GM19023 (cell line): ENCODE results near the gene GRID2IP.

Experiments
- ATAC-seq: cut with Tn5 transposase; IDR thresholded peaks from one replicate; pipeline ENCODE4 v1.9.1; 2021; ENCODE audit warnings: mild to moderate bottlenecking, moderate library complexity; ENCODE audit not compliant: unreplicated experiment

GRID2IP gene

GRCh38 chr7:6563936-6564770 is 12.9 kb upstream of the GRID2IP start:
- no peak for ATAC-seq

DNA sequence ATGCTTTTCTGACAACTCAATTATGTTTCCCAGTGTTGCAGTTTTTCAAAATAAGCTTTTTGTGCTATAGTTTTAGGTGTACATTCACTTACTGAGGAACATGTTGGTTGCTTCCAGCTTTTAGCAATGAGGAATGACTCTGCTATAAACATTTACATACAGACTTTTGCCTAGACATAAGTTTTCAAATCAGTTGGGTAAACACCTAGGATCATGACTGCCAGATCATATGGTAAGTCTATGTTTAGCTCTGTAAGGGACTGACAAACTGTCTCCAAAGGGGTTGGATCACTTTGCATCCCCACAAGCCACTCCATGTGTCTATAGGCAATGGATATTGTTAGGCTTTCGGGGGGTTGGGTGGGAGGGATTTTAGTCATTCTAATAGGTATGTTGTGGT is 10.8 kb upstream of the GRID2IP start:
- ATAC-seq, result no peak

GRCh38 chr7:6559896-6560295 is 8.6 kb upstream of the GRID2IP start:
- no peak for ATAC-seq

DNA sequence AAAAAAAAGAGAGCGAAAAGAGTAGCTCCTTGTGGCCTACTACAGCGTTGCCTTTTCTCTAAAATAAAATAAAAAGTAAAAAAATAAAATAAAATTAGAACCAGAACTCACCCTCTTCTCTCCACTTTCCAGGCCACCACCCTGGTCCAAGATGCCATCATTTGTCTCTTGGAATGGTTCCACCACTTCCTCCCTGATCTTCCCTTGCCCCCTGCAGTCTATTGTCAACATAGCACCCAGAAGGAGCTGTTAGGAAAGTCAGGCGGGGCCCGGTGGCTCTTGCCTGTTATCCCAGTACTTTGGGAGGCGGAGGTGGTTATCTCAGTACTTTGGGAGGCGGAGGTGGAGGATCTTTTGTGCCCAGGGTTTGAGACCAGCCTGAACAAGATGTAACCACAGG is 7.6 kb upstream of the GRID2IP start:
- ATAC-seq, result no peak

DNA sequence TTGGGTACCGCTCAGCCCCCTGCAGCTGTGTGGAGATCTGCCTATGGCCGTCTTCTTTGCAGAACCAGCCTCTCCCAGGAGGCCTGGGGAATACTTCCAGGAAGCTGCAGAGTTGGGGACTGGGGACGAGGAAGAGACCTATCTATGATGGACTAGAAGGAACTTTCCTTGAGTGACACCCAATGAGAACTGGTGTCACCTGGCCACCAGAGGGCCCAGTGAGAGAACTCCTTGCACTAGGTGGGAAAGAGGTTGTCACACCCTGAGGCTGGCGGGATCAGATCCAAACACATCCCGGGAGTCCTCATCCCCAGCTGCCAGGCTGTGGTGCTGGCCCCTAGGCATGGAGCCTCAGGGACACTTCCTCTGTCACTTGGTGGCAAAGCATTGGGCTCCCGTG is 4.9 kb upstream of the GRID2IP start:
- ATAC-seq, result no peak

DNA sequence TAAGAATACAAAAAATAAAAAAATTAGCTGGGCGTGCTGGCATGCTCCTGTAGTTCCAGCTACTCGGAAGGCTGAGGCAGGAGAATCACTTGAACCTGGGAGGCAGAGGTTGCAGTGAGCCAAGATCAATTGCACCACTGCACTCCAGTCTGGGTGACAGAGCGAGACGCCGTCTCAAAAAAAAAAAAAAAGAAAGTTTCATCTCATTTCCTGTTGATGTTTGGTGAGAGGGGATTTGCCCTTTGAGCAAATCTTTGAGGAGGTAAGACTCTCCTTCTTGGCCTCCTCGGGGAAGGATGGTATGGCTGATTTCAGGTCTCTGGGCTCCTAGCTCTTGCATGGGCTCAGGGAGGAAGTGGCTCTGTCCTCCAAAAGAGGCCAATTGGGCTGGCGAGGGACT is 3.6 kb upstream of the GRID2IP start:
- ATAC-seq, result no peak

DNA sequence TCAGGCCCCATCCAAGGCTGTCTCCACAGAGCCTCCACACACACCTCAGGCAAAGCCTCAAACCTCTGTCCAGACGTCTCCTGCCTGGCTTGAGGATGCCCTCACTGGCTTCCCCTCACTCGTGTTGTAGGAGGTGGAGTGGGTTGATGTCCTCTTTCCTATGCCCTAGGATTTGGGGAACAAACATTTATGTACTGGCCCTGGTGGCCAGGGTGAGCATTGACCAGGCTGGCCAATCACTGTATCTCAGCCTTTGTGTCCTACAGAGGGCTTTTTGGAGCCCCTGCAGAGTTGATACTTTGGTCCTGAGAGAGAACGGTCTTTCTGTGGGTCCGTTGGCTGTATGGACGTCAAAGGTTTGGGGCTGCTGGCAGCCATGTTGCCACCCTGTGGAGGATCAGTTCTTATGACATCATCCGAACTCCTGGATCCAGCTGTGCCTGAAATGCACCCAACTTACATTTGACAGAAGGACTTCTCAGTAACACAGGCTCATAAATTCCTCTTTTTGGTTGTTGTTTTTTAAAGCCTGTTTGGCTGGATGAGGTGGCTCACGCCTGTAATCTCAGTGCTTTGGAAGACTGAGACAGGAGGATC is 2.3 kb upstream of the GRID2IP start:
- no peak for ATAC-seq

DNA sequence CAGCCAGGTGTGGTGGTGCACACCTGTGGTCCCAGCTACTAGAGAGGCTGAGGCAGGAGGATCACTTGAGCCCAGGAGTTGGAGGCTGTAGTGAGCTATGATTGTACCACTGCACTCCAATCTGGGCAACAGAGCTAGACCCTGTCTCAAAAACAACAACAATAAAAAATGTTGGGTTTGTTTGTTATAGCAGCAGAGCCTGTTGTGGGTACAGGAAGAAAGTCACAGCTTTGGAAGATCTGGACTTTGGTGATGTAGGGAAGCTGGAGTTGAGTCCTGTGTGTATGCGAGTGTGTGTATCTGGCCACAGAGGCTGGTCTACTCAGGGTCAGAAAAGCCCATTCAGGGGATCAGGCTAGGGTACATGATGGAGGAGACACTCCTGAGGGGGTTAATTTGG is 3.9 kb downstream of the GRID2IP start:
- ATAC-seq, result no peak

DNA sequence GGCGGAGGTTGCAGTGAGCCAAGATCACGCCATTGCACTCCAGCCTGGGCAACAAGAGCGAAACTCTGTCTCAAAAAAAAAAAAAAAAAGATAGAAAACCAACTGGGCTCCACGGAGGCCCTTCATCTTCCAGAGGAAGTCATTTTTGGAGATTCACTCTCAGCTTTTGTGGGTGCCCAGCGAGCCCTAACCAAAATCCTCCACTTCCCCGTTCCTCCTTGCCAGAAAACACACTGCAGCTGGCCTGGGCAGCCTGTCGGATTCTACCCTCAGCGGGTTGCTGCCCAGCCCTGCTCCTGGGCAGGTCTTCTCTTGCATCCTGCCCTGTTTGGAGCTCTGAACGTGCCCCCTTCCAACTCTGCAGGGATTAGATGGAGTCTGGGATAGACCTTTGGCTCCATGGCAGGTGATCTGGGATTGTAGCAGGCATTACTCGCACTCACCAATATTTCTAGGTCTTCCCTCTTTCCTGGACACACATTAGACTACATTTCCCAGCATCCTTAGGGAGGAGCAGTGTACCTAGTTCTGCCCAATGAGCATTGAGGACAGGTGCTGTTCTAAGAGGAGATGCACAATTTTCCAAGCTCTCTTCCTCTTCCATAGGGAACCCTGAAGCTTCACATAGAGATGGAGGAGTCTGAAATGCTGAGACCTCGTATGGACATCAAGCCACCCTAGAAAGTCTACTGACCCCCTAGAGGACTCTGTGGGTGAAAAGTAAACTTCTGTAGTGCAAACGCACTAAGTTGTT is 4.6 kb downstream of the GRID2IP start:
- ATAC-seq, result no peak

DNA sequence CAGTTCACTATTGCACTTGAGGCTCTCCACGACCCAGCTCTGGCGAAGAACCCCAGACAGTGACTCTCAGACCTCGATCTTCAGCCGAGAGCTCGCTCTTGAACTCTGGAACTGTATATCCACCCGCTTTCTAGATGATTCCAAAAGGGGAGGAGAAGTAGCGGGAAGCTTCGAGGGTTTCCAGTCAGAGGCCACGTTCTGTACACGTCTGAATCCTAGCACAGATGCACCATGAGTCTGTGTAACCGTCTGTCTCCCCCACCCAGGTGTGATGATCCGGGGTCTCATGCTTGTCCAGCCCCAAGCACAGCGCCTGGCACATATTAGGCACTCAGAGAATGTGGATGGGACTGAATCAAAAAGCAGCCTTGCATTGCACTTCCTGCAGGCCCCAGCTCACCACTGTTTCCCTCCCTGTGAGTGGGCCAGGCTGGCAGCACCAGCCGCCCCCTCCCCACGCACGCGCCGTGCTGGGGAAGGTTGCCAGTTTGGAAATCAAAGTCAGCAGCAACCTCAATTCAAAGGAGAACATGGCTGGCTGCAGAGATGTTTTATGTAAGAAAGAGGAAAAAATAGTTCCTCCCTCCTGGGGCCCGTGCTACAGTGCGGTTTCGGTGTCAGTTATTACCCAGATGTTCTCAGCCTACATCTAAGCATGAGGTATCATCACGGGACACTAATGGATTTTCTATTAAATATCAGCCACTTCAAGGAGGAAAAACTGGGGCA is 5.7 kb downstream of the GRID2IP start:
- no peak for ATAC-seq

DNA sequence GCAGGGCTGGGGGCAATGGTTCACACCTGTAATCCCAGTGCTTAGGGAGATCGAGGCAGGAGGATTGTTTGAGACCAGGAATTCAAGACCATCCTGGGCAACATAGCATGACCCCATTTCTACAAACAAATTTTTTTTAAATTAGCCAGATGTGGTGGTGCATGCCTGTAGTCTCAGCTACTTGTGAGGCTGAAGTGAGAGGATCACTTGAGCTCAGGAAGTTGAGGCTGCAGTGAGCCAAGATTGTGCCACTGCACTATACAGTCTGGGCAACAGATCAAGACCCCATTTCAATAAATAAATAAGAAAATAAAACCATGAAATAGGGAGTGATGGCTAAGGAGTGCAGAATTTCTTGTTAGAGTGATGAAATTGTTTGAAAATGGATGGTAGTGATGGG is 8.9 kb downstream of the GRID2IP start:
- ATAC-seq, result no peak

DNA sequence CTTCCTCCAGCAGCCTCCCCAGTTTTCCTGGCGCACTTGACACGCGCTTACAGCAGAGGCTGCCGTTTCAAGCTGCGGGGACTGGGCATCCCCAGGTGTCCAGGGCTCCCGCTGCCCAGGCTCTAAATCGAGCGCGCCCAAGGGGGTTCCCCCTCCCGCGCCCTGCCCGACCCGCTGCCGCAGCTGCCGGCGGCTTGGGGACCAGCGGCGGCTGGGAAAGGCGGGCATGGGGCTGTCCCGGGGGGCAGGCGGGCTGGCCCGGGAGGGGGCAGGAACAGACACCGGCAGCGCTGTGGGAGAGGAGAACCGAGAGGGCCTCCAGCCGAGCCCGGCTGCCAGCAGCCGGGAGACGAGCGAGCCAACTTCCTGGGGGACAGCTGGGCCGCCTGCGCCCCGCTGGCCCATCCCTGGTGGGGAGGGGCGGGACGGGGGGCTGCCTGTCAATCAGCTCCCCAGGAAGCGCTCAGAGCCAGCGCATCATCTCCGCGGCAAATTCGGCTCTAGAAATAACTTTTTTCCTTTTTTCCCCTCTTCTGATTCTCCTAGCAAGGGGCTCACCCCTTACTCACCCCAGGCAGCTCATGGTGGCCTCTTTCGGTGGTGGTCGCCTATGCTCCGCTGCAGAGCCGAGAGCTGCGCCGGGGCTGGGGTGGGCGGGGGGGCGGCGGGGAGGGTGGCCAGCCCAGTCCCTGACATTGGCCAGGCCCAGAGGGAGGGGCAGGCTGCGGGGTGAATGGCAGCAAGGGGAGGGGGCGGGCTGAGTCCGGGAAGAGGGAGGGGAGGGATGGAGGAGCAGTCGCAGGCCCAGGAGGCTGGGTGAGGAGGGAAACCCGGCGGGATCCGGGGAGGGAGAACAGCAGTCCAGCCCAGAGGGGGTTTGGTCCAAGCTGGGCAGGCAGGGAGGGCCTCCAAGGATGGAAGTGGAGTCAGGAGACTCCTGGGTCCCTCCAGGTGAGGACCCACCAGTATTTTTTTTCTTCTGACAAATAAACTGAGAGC is 14.7 kb downstream of the GRID2IP start:
- no peak for ATAC-seq

DNA sequence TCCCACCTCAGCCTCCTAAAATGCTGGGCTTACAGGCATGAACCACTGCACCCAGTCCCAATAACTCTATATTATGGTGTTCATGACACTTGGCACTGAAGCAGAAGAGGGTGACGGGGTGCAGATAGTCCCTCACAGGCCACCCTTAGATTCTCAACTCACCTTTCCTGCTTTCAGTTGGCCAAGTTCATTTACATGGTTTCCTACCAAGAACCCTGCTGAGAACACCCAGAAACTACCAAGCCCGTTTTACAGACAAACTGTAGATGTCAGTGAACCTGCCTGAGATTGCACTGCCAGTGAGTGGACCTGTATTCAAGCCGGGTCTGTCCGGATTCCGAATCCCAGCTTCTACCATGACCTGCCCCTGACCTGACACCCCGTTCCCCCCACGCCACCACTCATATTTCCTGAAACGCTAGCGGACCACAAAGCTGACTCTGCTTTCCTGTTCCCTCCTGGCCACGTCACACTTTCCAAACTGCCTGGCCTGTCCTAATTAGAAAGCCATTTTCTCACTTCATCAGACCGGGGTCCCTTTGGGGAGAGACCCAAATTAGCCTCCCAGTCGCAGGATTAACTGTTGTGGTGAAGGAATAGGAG is 17.3 kb downstream of the GRID2IP start:
- no peak for ATAC-seq

GRCh38 chr7:6532516-6532915 is 18.7 kb downstream of the GRID2IP start:
- ATAC-seq, result no peak

DNA sequence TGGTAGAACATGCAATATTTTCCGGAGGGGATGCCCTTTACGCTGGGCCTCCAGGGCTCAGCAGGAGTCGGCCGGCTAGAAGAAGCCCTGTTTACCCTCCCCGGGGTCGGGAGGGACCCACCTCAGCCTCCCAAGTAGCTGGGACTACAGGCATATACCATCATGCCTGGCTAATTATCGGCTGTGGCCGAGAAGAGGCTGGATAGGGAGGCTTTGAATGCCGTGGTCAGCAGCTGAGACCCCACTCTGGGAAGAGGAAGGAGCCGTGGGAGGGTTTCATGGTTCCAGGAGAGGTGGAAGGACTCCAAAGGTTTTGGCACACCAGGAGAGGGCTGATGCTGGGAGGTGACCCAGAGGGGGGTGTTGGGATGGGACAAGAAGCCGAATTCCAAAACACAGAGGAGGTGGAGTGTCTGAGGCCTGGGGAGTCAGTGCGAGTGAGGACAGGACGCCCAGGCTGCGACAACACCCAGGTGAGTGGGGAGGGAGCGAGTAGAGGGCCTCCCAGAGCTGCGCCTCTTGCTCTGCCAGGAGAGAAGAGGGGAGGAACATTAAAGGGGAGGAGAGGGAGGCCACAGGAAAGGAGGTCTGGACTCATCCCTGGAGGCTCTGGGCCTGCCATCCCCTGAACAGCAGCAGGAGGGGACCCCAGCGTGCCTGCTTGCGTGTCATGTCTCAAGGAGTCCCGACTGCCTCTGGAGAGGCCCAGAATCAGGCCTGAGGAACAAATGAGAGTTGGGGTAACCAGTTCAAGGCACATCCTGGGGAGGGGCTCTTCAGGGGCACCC is 19.6 kb downstream of the GRID2IP start:
- no peak for ATAC-seq

DNA sequence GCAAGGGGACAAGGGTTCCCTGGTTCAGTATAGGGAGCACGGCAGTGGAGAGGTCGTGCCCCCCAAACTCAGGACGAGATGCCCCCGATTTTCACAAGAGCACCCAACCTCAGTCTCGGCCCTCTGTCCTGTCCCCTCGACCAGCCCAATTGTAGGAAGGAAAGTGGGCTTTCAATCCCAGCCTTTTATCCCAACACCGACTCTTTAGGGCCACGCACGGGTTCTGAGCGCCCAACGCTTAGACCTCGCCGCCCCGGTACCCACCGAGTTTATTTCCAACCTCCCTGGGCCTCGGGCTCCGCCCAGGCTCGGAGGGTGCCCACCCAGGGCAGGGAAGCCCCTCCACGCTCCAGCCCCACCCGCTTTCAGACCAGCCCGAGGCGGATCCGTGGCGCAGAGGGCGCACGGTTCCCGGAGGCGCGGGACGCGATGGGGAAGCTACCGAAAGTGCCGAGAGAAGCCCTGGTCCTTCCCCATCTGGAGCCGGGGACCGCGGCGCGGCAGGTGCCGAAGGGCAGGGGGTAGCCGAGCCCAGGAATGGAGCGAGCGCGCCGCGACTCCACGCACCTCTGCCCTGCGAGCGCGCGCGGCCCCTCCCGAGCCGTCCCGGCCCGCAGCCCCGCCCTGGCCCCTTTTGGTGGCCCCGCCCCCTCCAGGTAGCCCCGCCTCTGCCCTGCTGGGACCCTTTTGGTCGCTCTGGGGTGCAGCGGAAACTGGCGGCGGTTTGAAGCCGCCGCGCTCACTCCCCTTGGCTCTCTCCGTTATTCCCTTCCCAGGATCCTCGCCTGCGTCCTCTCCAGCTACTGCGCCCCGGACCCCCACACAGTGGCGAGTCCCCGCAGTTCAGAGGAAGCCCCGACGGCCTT is 20.4 kb downstream of the GRID2IP start:
- ATAC-seq, result no peak

DNA sequence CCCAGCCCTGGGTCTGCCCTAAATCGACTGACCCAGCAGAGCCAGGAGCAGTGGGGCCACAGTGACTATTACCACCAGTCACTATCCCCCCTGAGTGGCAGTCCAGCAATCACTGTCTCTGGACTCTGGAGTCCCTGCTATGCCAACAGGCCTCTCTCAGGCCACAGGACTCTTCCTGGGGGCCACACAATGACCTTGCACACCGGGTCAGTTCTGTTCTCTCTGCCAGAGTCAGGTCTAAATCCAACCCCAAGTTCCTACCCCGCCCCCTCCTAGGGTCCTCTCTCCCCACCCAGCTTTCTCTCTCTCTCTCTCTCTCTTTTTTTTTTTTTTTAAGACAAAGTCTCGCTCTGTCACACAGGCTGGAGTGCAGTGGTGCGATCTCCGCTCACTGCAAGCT is 21.6 kb downstream of the GRID2IP start:
- ATAC-seq, result no peak
